GM21576 (cell line): ENCODE results near the gene LBH.
A peak's percentile ranks its signal among the peaks of the same experiment; 100 is the strongest.

ENCODE experiments used
- ATAC-seq: cut with Tn5 transposase; IDR thresholded peaks from one replicate; pipeline ENCODE4 v1.9.1; 2021; ENCODE audit warnings: mild to moderate bottlenecking, moderate library complexity; ENCODE audit not compliant: unreplicated experiment

The LBH gene

DNA sequence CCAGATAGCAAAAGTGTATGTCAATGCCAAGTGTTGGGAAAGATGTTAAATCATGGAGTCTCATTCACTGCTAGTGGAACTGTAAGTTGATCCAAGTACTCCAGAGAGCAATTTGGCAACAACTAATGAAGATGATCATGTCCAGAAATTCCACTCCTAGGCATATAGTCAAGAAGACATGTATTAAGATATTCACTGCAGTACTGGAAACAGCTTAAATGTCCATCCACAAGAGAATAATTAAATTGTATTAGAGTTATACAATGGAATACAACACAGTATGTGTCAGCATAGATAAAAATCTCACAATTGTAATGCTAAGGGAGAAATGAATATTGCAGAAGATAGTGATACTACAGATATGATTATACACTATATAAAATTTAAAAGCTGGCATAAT is 15.2 kb upstream of the LBH start:
- ATAC-seq: no peak

DNA sequence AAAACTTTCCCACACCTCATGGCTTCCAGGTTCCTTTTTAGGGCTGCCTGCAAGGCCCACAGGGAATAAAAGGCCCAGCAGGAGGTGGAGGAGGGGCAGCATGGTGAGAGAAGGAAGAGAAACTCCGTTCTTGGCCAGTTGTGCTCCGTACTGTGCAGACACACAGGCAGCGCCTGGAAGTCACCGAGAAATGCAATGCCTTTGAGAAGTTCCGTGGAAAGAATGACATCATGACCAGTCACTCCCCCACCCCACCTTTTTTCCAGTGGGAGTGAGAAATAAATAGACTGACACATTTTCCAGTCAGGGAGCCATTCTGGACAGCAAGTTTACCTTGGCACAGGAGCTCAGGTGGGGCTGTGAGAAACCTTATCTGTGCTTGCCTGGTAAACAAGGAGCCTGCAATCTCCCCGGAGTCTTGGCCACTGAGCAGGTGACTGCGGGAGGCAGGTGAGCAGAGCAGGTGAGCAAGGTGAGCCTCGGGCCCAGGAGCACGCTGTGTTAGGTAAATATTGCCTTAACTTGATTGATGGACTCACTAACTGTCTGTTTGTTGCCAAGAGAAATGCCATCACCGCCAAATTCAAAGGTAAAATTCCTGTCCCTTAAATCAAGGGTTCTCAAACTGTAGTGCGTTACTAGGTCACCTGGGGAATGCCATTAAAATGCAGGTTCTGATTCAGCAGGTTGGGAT is 13.5 kb upstream of the LBH start:
- peak; percentile 52 for ATAC-seq

DNA sequence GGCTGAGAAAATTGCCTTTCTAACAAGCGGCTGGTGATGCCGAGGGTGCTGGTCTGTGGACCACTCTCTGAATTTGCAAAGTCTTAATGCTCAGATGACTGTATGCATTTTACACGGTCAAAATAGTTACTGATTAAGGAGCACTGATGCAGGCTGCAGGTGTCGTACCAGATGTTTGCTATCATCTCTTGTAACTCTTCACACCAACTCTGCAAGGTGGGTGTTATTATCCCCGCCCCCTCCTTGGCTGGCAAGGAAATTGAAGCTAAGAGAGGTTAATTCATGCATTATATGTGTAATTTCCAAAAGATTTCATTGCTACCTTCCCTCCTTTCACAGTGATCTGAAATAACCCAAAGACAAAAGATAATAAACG is 13.0 kb upstream of the LBH start:
- ATAC-seq: no peak

DNA sequence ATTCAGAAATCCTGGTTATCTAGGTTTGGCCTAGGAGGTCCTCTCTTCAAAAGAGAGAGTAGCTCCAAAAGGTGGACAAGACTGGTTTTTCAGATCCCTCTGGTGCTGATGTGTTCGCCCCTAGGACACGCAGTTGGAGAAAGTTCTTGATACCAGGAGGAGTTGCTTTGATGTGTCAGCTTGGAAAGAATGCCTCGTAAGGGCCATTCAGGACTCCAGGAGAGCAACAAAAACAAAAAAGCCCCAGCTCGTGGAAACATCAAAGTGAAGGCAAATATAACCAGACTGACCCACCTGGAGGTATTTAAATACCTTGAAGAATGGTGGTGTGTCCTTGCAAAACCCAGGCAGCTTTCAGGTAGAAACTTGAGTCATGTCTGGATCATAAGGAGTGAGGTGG is 12.5 kb upstream of the LBH start:
- ATAC-seq: no peak

DNA sequence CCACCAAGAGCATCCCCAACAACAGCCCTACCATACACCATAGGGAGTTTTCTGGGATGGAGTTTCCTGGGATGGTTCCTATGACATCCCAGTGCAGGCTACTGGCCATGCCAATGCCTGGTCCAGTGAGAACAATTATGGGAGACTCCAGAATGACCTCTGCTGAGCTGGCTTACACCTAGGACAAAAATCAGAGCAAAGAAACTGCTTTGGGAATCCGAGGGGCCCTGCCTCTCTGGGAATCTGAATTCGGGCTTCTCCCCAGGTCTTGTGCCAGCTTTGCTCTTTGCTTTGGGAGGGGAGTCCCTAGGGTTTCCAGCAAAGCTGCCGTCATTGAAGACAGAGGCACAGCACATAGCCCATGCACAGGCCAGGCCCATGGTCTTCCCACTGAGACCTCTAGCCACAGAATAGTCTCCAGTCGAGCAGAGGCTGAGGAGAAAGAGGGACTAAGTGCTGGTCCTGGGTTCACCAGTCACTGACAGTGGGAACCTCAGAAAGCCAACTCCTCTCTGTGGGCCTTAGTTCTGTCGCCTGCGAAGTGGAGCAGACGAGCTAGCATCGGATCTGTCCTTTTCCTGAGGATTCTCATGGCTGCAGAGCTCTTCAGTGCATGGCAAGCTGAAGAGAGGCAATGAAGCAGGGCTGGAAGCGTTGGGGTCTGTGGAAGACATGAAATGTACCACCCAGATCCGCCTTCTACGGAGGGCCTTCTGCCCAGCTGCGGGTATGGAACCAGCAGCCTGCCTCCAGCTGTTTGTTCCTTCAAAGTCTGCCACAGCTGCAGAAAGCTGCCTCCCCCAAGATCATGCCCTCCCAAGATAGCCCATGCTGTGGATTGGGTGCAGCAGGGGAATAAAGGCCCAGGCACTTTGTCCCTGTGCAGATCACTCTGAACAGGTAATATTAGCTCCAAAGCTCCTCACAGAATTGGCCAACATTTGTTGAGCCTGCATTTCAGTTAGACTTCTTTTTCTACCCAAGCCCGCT is 11.2 kb upstream of the LBH start:
- ATAC-seq: no peak

DNA sequence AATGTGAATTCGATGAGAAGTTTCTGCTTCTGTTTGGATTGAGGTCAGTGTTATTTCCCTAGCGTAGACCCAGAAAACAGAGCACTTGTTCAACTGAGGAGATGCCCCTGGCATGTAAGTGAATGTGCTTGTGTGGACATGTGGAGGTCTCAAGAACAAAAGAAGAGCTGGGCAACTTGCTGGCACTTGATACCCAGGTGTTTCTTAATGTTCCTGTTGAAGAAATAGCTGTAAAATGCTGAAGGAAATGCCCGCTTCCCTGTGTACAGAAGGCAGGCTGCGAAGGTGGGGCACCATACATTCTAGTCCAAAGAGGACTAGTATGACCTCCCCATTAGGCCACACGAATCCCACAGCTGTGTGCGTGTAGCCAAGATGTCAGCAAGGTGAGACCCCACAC is 9.8 kb upstream of the LBH start:
- ATAC-seq: no peak

DNA sequence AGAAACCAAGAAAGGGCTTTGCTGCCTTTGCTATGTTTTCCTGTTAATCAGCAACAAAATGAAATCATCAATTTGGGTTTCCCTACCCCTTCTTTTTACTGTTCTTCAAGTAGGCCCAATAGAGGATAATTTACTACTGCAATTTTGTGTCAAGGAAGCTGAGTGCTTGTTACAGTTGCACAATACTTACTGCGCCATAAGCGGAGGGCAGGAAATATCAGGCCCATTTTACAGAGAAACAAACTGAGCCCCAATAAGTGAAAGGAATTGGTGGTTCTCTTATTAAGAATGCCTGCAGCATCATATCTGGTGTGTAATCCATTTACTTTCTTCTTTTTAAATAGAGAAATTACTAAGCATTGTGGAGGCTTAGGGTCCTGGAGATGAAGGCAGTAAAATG is 9.3 kb upstream of the LBH start:
- ATAC-seq: no peak

DNA sequence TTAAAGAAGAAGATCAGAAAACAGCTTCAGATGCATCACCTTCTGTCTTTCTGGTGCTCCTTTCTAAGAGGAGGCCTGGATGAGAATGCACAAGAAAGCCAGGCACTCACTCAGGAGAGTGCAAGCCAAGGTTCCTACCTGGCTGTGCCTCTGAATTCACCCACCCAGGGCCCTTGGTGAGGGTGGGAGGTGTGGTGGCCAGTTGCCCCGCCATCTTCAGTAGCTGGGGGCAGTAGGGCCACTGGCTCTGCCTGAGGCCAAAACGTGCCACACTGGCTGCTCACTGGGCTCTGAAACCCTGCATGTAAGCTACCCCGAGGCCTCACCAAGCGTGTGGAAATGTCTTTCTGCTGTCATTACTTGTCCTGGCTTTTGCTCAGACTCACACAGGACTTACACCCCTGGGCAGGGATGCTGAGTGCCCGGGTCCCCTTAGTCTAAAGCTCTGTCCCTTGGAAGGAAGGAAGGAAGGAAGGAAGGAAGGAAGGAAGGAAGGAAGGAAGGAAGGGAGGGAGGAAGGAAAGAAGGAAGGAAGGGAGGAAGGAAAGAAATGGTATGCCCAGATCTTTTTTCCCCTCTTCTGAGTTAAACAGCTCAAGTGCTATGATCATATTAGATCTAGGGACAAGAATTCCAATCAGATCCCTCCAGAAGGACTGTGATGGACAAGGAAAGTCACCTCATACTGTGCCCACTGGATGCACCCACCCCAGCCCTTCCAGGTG is 8.5 kb upstream of the LBH start:
- ATAC-seq: no peak

DNA sequence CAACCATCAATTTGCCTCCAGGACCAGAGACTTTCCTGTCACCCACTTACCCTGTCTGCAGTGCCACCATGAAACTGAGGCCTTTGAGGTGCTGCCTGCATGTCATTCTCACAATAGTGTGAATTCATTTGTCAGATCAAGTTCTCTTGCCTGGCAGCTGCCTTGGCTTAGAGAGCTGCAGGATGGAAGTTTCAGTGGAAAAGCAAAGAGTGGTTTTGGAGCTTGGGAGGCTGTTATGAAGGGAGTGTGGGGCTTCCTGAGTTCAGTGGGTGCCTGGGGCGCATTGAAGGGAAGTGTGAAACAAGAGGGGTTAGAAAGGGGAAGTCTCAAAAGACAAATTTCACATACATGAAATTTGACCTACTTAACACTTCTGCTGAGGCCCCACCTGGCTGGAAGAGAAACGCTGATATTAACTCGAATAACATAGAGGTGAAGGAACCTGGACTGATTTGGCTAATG is 7.9 kb upstream of the LBH start:
- ATAC-seq: peak; percentile 45

DNA sequence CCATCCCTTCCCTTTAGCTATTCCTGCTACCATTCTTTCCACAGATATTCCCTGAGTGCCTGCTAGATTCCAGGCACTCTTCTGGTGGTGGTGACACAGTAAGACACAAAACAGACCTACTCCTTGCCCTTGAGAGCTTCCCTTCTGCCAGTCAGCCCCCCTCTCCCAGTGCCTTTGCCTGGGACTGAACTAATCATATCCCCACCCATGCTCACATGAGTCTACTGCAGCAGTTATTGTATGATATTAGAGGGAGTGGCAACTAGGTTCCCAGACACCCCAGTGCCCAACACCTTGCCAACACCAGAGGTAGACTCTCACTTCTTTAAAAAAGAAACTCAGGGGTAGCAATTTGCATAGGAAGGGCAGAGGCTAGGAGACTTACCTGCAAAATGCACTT is 7.2 kb upstream of the LBH start:
- ATAC-seq: no peak

DNA sequence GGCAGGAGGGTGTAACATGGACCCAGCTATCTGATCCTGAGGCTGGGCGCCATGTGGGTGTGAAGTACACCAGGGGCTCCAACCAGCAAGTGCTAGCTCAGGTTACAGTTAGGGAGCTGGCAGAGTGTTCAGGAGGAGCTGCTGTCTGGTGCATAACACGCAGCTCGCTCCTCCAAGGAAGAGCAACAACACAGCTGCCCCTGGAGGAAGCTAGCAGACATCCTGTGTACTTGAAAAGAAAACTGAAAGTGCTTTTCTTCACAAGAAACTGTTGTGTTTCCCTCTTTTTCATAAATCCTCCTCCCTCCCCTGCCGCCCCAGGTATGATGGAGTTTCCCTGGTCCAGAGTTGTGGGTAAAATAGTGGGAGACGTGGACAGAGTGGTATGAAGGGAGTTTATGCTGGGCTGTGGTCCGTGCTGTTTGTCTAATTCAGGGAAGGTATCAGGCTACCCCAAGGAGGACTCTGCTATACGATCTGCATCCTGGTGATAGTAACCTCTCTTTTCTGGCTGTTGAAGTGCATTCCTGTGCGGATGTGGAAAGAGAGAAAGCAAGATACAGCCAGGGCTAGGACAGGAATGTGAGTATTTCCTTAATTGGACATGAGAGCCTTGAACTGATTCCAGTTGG is 6.1 kb upstream of the LBH start:
- peak; percentile 59 for ATAC-seq

DNA sequence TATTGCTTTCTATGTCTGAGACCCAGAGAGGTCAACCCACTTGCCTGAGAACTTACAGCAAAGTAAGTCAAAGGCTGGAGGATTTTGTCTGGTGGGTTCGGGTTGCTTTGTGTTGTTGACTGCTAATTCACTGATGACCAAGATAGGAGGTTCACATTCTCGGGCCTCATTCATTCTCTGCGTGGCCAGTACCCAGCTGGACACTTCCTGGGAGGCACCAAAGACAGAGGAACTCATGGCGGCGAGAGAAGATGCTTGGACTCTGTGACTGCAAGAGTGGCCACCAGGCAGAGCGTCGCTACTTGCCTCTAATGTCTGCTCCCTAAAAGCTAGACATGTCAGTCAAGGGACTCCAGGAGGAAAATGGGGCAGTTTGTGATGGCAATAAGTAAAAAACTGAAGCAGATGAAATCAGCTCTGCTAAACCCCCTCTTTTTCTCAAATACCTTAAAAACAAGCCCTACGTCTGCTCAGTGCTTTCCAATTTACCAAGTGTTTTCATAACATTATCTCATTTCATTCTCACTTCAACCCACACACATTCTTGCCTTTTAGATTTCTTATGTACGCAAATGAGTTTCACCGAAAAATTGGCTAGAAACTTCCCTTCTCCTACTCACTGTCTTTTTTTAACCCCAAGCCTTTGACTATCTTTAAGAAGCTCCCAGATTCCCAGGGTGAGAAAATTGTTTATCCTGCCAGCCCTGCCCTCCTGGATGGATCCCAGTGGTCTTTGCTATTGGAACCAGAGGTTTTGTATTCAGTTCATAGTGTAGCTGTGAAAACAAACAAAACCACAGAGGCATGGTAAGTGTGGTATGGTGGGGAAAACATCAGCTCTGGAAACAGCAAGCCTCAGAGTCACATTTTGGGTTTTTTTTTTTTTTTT is 4.9 kb upstream of the LBH start:
- no peak for ATAC-seq

DNA sequence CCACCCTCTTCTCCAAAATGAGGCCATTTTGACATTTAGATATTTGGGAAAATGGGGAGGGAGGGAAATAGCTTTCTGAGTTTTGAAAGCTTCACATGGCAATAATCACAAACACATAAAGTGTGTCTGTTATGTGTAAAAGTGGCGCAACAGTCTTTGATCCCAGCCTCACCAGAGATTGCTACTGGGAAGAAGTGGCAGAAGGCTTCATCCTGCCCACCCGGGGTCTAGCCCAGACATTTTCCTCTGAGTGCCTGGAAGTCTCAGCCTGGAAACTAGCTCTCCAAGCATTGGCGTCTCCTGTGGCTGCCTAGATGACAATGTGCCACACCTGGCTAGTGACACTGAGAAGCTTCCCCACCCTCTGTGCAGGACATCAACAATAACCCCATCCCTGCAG is 1.7 kb upstream of the LBH start:
- ATAC-seq: no peak

DNA sequence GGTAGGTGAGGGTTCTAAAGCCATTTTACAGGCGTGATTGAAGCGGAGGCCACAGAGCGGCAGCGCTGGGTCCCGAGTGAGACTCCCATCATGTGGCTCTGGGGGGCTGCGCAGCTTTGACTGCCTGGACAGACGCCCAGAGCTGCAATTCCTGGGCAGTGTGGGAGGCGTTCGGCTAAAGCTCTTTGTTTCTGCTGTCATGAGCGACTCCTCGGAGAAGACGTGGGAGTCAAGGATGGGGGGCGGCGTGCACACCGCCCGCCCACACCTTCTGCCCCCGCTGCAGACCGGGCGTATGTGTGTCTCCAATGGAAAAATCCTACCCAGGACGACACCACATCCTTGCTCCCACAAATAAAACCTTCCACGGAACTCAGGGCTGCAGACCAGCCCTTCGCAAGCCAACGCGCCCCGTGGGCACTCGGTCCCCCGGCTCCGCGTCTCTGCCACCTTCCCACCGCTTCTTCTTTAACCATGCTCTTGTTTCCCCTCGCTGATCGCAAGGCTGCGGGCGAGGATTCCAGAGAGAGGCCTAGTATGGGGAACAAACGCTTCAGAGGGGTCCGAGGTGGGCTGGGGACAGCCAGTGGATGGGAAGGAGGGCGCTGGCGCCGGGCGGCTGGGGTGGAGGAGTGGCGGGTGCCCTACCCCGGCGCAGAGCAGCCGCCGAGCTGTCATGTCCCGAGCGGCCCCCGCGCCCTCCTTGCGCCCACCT is 680 bp upstream of the LBH start:
- ATAC-seq: peak; percentile 8

DNA sequence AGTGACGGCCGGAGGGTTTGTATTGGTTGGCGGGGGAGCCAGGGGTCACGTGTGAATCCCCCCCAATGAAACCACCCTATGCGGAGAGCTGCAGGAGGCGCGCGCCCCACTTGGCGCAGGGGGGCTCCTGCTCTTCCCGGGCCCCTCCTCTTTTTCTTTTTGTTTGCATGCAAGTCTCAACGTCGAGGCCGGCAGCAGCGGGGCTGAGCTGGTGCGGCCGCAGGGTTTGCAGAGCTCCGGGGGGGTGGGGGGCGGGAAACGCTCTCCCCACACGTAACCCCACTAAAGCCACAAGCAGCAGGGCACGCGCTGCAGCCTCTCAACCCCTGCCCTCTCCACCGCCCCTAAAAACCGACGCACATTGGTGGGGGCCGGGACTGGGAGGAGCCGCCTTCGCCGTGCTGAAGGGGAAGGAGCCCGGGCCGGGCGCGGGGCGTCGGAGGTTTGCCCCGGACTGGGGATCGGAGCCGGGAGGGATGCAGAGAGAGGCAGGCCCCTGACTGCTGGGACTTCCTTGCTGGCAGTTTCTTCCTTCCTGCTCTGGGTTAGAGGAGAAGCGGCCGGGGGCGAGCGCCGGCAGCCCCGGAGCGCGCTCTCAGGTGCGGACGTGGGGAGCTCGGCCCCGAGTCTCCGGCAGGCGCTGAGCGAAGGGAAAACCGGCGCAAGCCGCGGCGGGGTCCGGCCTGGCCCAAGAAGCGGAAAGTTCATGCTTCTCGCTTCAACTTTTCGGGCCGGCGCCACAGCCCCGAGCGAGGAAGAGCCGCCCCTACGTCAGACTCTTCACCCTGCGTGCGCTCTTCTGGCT is 864 bp downstream of the LBH start:
- peak; percentile 30 for ATAC-seq

DNA sequence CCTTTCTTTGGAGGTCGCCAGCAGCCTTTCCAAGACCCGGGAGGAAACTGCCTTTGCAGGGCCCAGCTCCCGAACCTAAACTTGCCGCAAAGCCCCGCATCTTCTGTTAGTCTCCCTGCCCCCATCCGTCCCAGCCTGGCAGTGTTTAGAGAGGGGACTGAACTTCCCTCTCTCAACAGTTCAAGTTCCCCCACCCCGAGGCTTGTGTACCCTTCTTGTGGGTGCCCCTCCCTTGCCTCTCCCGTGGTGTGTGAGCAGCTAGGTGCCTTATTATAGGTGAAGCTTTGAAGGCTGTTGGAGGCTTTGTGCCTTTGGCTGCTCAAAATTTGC is 1.4 kb downstream of the LBH start:
- no peak for ATAC-seq

DNA sequence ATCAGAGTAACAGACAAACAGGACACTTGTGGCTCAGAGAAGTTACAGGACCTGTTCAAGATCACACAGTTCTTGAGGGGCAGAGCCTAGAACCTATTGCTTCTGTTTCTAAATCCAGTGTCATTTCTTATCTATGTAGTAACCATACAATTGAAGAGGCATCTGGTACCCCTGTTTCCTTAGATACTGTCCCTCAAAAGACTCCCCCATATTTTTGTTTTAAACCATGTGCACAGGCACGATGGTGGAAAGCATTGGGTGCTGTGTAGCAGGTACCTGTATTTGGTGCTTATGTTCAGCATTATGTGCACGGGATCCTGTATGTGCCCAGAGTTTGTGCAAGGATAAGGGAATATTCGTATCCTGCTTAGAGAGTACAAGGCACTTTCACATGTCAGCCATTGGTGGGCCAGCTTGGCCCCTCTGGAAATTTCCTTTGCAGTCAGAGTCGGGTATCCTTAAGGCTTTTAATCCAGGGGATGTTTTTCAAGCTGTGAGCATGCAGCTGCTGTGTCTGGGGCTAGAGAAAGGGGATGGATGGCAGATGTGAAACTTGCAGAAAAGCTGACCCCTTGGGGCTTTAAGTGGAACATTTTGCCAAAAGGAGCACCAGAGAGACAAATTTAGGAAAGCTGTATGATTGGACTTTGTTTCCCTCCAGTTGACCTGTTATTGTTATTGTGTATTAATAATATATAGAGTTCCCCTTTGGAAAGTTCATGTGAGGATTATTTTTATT is 2.1 kb downstream of the LBH start:
- ATAC-seq: no peak
